RWPE2 (cell line): ENCODE data around the gene BABAM2.
A peak's percentile ranks its signal among the peaks of the same experiment; 100 is the strongest.

Source experiments
- ATAC-seq: fragments of 200-7000 bp; cut with Tn5 transposase; 3 replicates; pipeline ENCODE4 v1.9.1; 2021; ENCODE audit warnings: low read depth
- DNase-seq: peaks from one replicate; pipeline ENCODE4 v3.0.0-alpha.2; 2020; ENCODE audit warnings: low spot score
- H3K27ac ChIP-seq: fragments of 450-650 bp; 2 replicates; pipeline ENCODE4 v1.5.1; 2017; ENCODE audit warnings: mild to moderate bottlenecking; ENCODE audit not compliant: poor library complexity, severe bottlenecking
- H3K27me3 ChIP-seq: fragments of 250-450 bp; sonication (Bioruptor Pico); 2 replicates; pipeline ENCODE4 v1.5.1; 2021; ENCODE audit warnings: mild to moderate bottlenecking, moderate library complexity; ENCODE audit not compliant: insufficient read depth, poor library complexity, severe bottlenecking
- H3K36me3 ChIP-seq: fragments of 250-450 bp; sonication (Bioruptor Pico); 2 replicates; pipeline ENCODE4 v1.5.1; 2020; ENCODE audit warnings: low read depth, mild to moderate bottlenecking, moderate library complexity
- H3K4me1 ChIP-seq: fragments of 250-450 bp; sonication (Bioruptor Pico); 2 replicates; pipeline ENCODE4 v1.5.1; 2021; ENCODE audit warnings: mild to moderate bottlenecking, moderate library complexity; ENCODE audit not compliant: insufficient read depth, poor library complexity, severe bottlenecking
- H3K4me3 ChIP-seq: fragments of 250-450 bp; sonication (Bioruptor Pico); 2 replicates; pipeline ENCODE4 v1.5.1; 2021; ENCODE audit warnings: mild to moderate bottlenecking, moderate library complexity; ENCODE audit not compliant: severe bottlenecking
- H3K9me3 ChIP-seq: fragments of 250-450 bp; sonication (Bioruptor Pico); 2 replicates; pipeline ENCODE4 v1.5.1; 2021; ENCODE audit warnings: mild to moderate bottlenecking, moderate library complexity; ENCODE audit not compliant: severe bottlenecking
- CTCF ChIP-seq: fragments of 450-650 bp; IDR thresholded peaks from one replicate; pipeline ENCODE4 v1.5.1; 2017; ENCODE audit warnings: mild to moderate bottlenecking, moderate library complexity; ENCODE audit not compliant: poor library complexity, severe bottlenecking

Gene BABAM2

GRCh38 chr2:28352610-28353195, 462.2 kb downstream of the BABAM2 start:
- TF ChIP-seq CTCF = no peak
- no peak overlapping the region for H3K4me3 ChIP-seq
- no peaks in the 10 kb centered on the region for H3K4me1 ChIP-seq
- ATAC-seq (no peak), DNase-seq (no peak)
- no peaks in the 10 kb centered on the region for H3K27me3 ChIP-seq
- no peaks in the 10 kb centered on the region for H3K36me3 ChIP-seq
- no peak overlapping the region for H3K27ac ChIP-seq
- no peaks in the 10 kb centered on the region for H3K9me3 ChIP-seq

GRCh38 chr2:28354920-28355520, 464.5 kb downstream of the BABAM2 start:
- no peak for DNase-seq
- TF ChIP-seq CTCF = no peak
- H3K27ac ChIP-seq = no peak overlapping the region
- no peaks in the 10 kb centered on the region for H3K4me1 ChIP-seq
- no peaks in the 10 kb centered on the region for H3K9me3 ChIP-seq
- no peak for ATAC-seq
- H3K4me3 ChIP-seq = no peak overlapping the region
- H3K27me3 ChIP-seq = no peaks in the 10 kb centered on the region
- no peaks in the 10 kb centered on the region for H3K36me3 ChIP-seq

- Histone ChIP-seq H3K4me3 (no peak overlapping the region), H3K36me3 (no peaks in the 10 kb centered on the region), H3K9me3 (no peaks in the 10 kb centered on the region), H3K27me3 (no peaks in the 10 kb centered on the region), H3K27ac (no peak overlapping the region), H3K4me1 (no peaks in the 10 kb centered on the region)
- ATAC-seq (no peak), DNase-seq (no peak)
- no peak for TF ChIP-seq CTCF
Observed at GRCh38 chr2:28355521-28356094, 465.1 kb downstream of the BABAM2 start.

- H3K4me3 ChIP-seq = no peak overlapping the region
- H3K9me3 ChIP-seq = no peaks in the 10 kb centered on the region
- H3K4me1 ChIP-seq = no peaks in the 10 kb centered on the region
- no peak overlapping the region for H3K27ac ChIP-seq
- no peak for TF ChIP-seq CTCF
- DNase-seq = no peak
- ATAC-seq = peak; percentile 40
- no peaks in the 10 kb centered on the region for H3K27me3 ChIP-seq
- H3K36me3 ChIP-seq = no peaks in the 10 kb centered on the region
Observed at GRCh38 chr2:28356095-28356911, 465.8 kb downstream of the BABAM2 start.
